ENCODE data around the gene SRSF4.

DNA sequence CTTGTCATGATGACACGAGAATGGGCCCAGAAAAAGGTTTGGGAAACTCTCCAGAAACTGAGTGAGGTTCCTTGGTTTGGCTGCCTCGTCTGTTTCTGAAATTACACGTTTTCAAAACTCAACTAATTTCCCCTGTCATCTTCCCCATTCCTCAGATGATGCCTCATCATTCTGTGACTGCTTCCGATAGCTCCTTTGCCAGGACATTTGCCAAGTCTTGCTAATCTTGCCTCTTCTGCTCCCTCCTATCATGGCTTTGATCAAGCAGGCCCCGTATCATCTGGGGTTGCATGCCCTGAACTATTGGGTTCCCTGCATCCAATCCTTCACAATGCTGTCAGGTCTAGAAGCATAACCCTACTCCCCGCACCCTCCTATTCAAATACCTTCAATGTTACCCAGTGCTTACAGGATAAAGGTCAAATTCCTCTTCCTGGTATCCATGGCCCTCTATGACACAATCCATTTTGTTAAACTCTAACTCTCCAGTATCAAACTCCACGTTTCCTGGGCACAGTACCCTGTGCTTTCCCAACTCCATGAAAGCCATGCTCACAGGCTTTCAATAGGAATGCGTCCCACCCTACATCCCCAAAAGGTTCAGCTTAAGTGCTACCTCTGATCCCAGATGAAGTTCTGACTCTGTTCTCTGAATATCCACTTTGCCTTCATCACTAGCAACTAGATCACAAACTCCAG is 35.8 kb downstream of the SRSF4 start:
- TF ChIP-seq, protein P1, sequence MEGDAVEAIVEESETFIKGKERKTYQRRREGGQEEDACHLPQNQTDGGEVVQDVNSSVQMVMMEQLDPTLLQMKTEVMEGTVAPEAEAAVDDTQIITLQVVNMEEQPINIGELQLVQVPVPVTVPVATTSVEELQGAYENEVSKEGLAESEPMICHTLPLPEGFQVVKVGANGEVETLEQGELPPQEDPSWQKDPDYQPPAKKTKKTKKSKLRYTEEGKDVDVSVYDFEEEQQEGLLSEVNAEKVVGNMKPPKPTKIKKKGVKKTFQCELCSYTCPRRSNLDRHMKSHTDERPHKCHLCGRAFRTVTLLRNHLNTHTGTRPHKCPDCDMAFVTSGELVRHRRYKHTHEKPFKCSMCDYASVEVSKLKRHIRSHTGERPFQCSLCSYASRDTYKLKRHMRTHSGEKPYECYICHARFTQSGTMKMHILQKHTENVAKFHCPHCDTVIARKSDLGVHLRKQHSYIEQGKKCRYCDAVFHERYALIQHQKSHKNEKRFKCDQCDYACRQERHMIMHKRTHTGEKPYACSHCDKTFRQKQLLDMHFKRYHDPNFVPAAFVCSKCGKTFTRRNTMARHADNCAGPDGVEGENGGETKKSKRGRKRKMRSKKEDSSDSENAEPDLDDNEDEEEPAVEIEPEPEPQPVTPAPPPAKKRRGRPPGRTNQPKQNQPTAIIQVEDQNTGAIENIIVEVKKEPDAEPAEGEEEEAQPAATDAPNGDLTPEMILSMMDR (IDR thresholded peaks at IDR 0.05; ENCODE audit: low read depth, low read length, poor library complexity, severe bottlenecking), result no peak
- no peak for TF ChIP-seq EZH2phosphoT487 (IDR thresholded peaks at IDR 0.05; ENCODE audit: borderline replicate concordance, low read length)
